H9 (cell line): Measurements from ENCODE around the gene MRPS27. TPM values are rescaled to one million over a fixed set of nuclear protein-coding genes. Genes with fewer than 3 reads are reported as not detected.

ENCODE experiments used
- DNase-seq: peaks from one replicate; pipeline ENCODE4 v3.0.0-alpha.2; 2017
- H2AFZ ChIP-seq: one replicate; pipeline ENCODE4 v1.6.1; 2013; ENCODE audit warnings: mild to moderate bottlenecking, low read length, control low read depth, moderate library complexity
- H2AK5ac ChIP-seq: 2 replicates; pipeline ENCODE4 v1.6.1; 2013; ENCODE audit warnings: low read length, control low read depth, mixed read lengths; ENCODE audit not compliant: insufficient read length
- H2BK120ac ChIP-seq: one replicate; pipeline ENCODE4 v1.6.1; 2013; ENCODE audit warnings: low read depth, mild to moderate bottlenecking, low read length, control low read depth, inconsistent platforms; ENCODE audit not compliant: poor library complexity, severe bottlenecking
- H2BK12ac ChIP-seq: 2 replicates; pipeline ENCODE4 v1.6.1; 2013; ENCODE audit warnings: low read length, control low read depth, mixed read lengths, low read depth; ENCODE audit not compliant: insufficient read length
- H2BK15ac ChIP-seq: 2 replicates; pipeline ENCODE4 v1.6.1; 2013; ENCODE audit warnings: low read depth, low read length, control low read depth
- H2BK20ac ChIP-seq: one replicate; pipeline ENCODE4 v1.6.1; 2013; ENCODE audit warnings: low read depth, mild to moderate bottlenecking, low read length, control low read depth, inconsistent platforms; ENCODE audit not compliant: poor library complexity, severe bottlenecking
- H2BK5ac ChIP-seq: 2 replicates; pipeline ENCODE4 v1.6.1; 2013; ENCODE audit warnings: low read length, control low read depth, mixed read lengths; ENCODE audit not compliant: insufficient read length
- H3K14ac ChIP-seq: 2 replicates; pipeline ENCODE4 v1.6.1; 2013; ENCODE audit warnings: low read length, control low read depth; ENCODE audit not compliant: insufficient read depth
- H3K18ac ChIP-seq: 2 replicates; pipeline ENCODE4 v1.6.1; 2013; ENCODE audit warnings: low read depth, mild to moderate bottlenecking, mixed read lengths, low read length, control low read depth; ENCODE audit not compliant: insufficient read length
- H3K23ac ChIP-seq: 2 replicates; pipeline ENCODE4 v1.6.1; 2013; ENCODE audit warnings: low read length, control low read depth, mixed read lengths, low read depth; ENCODE audit not compliant: insufficient read length
- H3K23me2 ChIP-seq: 2 replicates; pipeline ENCODE4 v1.6.1; 2013; ENCODE audit warnings: low read depth, mild to moderate bottlenecking, mixed read lengths, low read length, control low read depth; ENCODE audit not compliant: insufficient read length, poor library complexity, severe bottlenecking
- H3K27ac ChIP-seq: 2 replicates; pipeline ENCODE4 v1.5.1; 2013; ENCODE audit warnings: low read length, control low read depth, mixed read lengths, low read depth; ENCODE audit not compliant: insufficient read length
- H3K27me3 ChIP-seq: 2 replicates; pipeline ENCODE4 v1.6.1; 2013; ENCODE audit warnings: low read length, control low read depth, inconsistent platforms; ENCODE audit not compliant: insufficient read depth
- H3K4ac ChIP-seq: 2 replicates; pipeline ENCODE4 v1.6.1; 2013; ENCODE audit warnings: low read depth, mild to moderate bottlenecking, control low read depth, inconsistent platforms, low read length, moderate library complexity
- H3K4me1 ChIP-seq: 2 replicates; pipeline ENCODE4 v1.6.1; 2013; ENCODE audit warnings: low read length, control low read depth, inconsistent platforms; ENCODE audit not compliant: insufficient read depth
- H3K4me2 ChIP-seq: 2 replicates; pipeline ENCODE4 v1.6.1; 2013; ENCODE audit warnings: low read length, control low read depth, mixed read lengths; ENCODE audit not compliant: insufficient read length, insufficient read depth
- H3K56ac ChIP-seq: 2 replicates; pipeline ENCODE4 v1.6.1; 2013; ENCODE audit warnings: low read depth, mild to moderate bottlenecking, mixed read lengths, low read length, control low read depth; ENCODE audit not compliant: insufficient read length
- H3K79me1 ChIP-seq: 2 replicates; pipeline ENCODE4 v1.6.1; 2013; ENCODE audit warnings: low read depth, mild to moderate bottlenecking, moderate library complexity, low read length, control low read depth, inconsistent platforms; ENCODE audit not compliant: insufficient read depth, poor library complexity, severe bottlenecking
- H3K79me2 ChIP-seq: 2 replicates; pipeline ENCODE4 v1.6.1; 2013; ENCODE audit warnings: low read length, control low read depth, inconsistent platforms; ENCODE audit not compliant: insufficient read depth
- H3K9ac ChIP-seq: 2 replicates; pipeline ENCODE4 v1.6.1; 2013; ENCODE audit warnings: low read length, control low read depth, mixed read lengths; ENCODE audit not compliant: insufficient read length; ENCODE audit errors: extremely low read depth
- H3K9me3 ChIP-seq: one replicate; pipeline ENCODE4 v1.6.1; 2013; ENCODE audit warnings: low read depth, low read length, inconsistent platforms; ENCODE audit not compliant: control insufficient read depth
- H3T11ph ChIP-seq: one replicate; pipeline ENCODE4 v1.6.1; 2013; ENCODE audit warnings: mild to moderate bottlenecking, low read length, control low read depth, inconsistent platforms
- H4K20me1 ChIP-seq: one replicate; pipeline ENCODE4 v1.6.1; 2013; ENCODE audit not compliant: control insufficient read depth, insufficient read length, insufficient read depth
- H4K5ac ChIP-seq: 2 replicates; pipeline ENCODE4 v1.6.1; 2013; ENCODE audit warnings: low read depth, mild to moderate bottlenecking, mixed read lengths, low read length, control low read depth; ENCODE audit not compliant: insufficient read length
- H4K8ac ChIP-seq: replicated peaks from 2 replicates; pipeline ENCODE4 v1.6.1; 2013; ENCODE audit warnings: low read length, control low read depth, mixed read lengths, low read depth; ENCODE audit not compliant: insufficient read length
- H4K91ac ChIP-seq: 2 replicates; pipeline ENCODE4 v1.6.1; 2013; ENCODE audit warnings: low read depth, mild to moderate bottlenecking, moderate library complexity, mixed read lengths, low read length, control low read depth; ENCODE audit not compliant: insufficient read length
- H3K27ac Mint-ChIP-seq, 3 experiments: 2 replicates in 2 of 3; 3 replicates in 1 of 3; pipeline ENCODE4 v1.8.0; 2020 to 2021; ENCODE audit warnings: mixed read lengths in 3 of 3, mild to moderate bottlenecking in 1 of 3, moderate library complexity in 1 of 3
- H3K27me3 Mint-ChIP-seq: 2 replicates; pipeline ENCODE4 v1.8.0; 2021; ENCODE audit warnings: low read depth, mild to moderate bottlenecking, moderate library complexity, mixed read lengths
- H3K36me3 Mint-ChIP-seq, 3 experiments: 2 replicates in 2 of 3; 3 replicates in 1 of 3; pipeline ENCODE4 v1.8.0; 2020 to 2021; ENCODE audit warnings: low read depth in 3 of 3, mixed read lengths in 3 of 3; ENCODE audit not compliant: insufficient read depth in 1 of 3
- H3K4me1 Mint-ChIP-seq, 2 experiments: 2 replicates each; pipeline ENCODE4 v1.8.0; 2020; ENCODE audit warnings: mixed read lengths in 2 of 2
- H3K4me3 Mint-ChIP-seq, 2 experiments: 2 replicates in 1 of 2; 3 replicates in 1 of 2; pipeline ENCODE4 v1.8.0; 2020 to 2021; ENCODE audit warnings: mild to moderate bottlenecking in 2 of 2, mixed read lengths in 2 of 2, moderate library complexity in 1 of 2
- H3K9me3 Mint-ChIP-seq, 2 experiments: 2 replicates in 1 of 2; 3 replicates in 1 of 2; pipeline ENCODE4 v1.8.0; 2020; ENCODE audit warnings: mild to moderate bottlenecking in 2 of 2, mixed read lengths in 2 of 2, moderate library complexity in 1 of 2
- WGBS: extraction: QIAGEN DNeasy Blood & Tissue Kit; methylation state at CpG from one replicate; pipeline ENCODE4 v1.1.7; 2013; ENCODE audit warnings: missing lambda C conversion rate, low lambda C conversion rate, mixed read lengths; ENCODE audit not compliant: insufficient read length; ENCODE audit errors: extremely low coverage; 5-methylcytosine and 5-hydroxymethylcytosine counted together
- total RNA-seq: library from RNA; stranded (reverse); gene quantifications from 2 replicates; pipeline ENCODE4 v1.2.1, GENCODE V29; 2021
- TF ChIP-seq, protein P1 (sequence below): fragments of 200-600 bp; sonication (generic); conservative IDR thresholded peaks from 3 replicates; pipeline ENCODE4 v1.8.0; 2021; ENCODE audit warnings: antibody characterized with exemption, mild to moderate bottlenecking

The MRPS27 gene
- total RNA-seq, 1 experiment from 2014 or later = 83.3 TPM

DNA sequence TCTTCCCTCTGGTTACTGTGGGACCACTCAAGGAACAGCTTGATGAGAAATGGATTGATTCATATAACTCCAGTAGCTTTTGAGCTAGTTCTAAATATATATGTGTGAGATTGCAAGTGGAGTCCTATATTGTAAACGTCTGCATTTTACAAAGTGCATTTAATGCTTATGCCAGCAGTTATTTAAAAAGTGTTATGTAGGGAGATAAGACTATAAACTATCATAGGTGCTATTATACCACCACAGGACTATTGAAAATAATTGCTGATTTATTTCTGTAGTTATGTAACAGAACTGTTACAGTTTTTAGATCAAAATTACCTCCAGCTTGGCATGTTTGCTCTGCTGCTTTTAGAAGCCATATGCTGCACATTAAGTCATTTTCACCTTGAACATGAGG, 36.3 kb upstream of the MRPS27 start:
- no peaks in the 10 kb centered on the region for H3K9me3 ChIP-seq
- H3K27me3 ChIP-seq = no peaks in the 10 kb centered on the region
- no peak overlapping the region for H2AFZ ChIP-seq
- H3K56ac ChIP-seq = no peak overlapping the region
- Mint-ChIP-seq H3K9me3 (no peaks in the 10 kb centered on the region), H3K27ac (no peak overlapping the region), H3K36me3 (peaks cover 10 to 22% (median 16%) of the 10 kb centered on the region in 3 experiments; a peak in 6 of 7 replicates), H3K4me3 (no peak overlapping the region), H3K27me3 (no peaks in the 10 kb centered on the region), H3K4me1 (no peaks in the 10 kb centered on the region)
- H4K8ac ChIP-seq = no peak overlapping the region
- TF ChIP-seq, protein P1, sequence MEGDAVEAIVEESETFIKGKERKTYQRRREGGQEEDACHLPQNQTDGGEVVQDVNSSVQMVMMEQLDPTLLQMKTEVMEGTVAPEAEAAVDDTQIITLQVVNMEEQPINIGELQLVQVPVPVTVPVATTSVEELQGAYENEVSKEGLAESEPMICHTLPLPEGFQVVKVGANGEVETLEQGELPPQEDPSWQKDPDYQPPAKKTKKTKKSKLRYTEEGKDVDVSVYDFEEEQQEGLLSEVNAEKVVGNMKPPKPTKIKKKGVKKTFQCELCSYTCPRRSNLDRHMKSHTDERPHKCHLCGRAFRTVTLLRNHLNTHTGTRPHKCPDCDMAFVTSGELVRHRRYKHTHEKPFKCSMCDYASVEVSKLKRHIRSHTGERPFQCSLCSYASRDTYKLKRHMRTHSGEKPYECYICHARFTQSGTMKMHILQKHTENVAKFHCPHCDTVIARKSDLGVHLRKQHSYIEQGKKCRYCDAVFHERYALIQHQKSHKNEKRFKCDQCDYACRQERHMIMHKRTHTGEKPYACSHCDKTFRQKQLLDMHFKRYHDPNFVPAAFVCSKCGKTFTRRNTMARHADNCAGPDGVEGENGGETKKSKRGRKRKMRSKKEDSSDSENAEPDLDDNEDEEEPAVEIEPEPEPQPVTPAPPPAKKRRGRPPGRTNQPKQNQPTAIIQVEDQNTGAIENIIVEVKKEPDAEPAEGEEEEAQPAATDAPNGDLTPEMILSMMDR = no peak
- H3K4me2 ChIP-seq = no peak overlapping the region
- no peak overlapping the region for H3K4ac ChIP-seq
- no peak overlapping the region for H2BK5ac ChIP-seq
- H2BK15ac ChIP-seq = no peak overlapping the region
- no peak overlapping the region for H3K18ac ChIP-seq
- H4K20me1 ChIP-seq = no peaks in the 10 kb centered on the region
- no peak overlapping the region for H2BK20ac ChIP-seq
- H2BK120ac ChIP-seq = no peak overlapping the region
- no peak overlapping the region for H3T11ph ChIP-seq
- H4K5ac ChIP-seq = no peak overlapping the region
- H4K91ac ChIP-seq = no peak overlapping the region
- H3K79me1 ChIP-seq = no peaks in the 10 kb centered on the region
- DNase-seq = no peak
- no peak overlapping the region for H3K14ac ChIP-seq
- WGBS = no CpG with 5 or more reads among the region's 1 CpG
- H3K23ac ChIP-seq = no peak overlapping the region
- H2BK12ac ChIP-seq = no peak overlapping the region
- no peaks in the 10 kb centered on the region for H3K23me2 ChIP-seq
- H3K27ac ChIP-seq = no peak overlapping the region
- no peak overlapping the region for H2AK5ac ChIP-seq
- H3K4me1 ChIP-seq = no peaks in the 10 kb centered on the region
- no peak overlapping the region for H3K9ac ChIP-seq
- no peaks in the 10 kb centered on the region for H3K79me2 ChIP-seq
